T-helper 1 cell treated with Interleukin-12 subunit alpha and Interleukin-12 subunit beta and Interleukin-4 antibody, amounts not matched to agents 30 ng/mL and 1 ng/mL, for 36 hours (primary cell): ENCODE results near the gene ANGPTL8. TPM values are rescaled to one million over a fixed set of nuclear protein-coding genes. Genes with fewer than 3 reads are reported as not detected.

Experiments
- intact Hi-C: fragments of 100-400 bp; cut with micrococcal nuclease; formaldehyde crosslinking; loops from one replicate; pipeline ENCODE4 v1.15.1; 2024
- total RNA-seq: library from RNA; stranded (reverse); gene quantifications from 2 replicates; pipeline ENCODE4 v1.2.3, GENCODE V29; 2022

Gene ANGPTL8
- total RNA-seq, 1 donor from 2014 or later: not detected

GRCh38 chr19:11260996-11261395 lies 21.6 kb downstream of the ANGPTL8 start:
- intact Hi-C loops: no loop called here

GRCh38 chr19:11261431-11261970 lies 22.1 kb downstream of the ANGPTL8 start:
- intact Hi-C loops: no loop called here

GRCh38 chr19:11261971-11262839 lies 22.8 kb downstream of the ANGPTL8 start, which contains the start of gene DOCK6:
Gene DOCK6 (minus strand): TSS chr19:11262524. CDS start chr19:11262440, 84 bp downstream.
- intact Hi-C loops: no loop called here

- intact Hi-C loops: no loop called here
Observed at GRCh38 chr19:11263726-11264125, 24.3 kb downstream of the ANGPTL8 start.

GRCh38 chr19:11264452-11265176 lies 25.2 kb downstream of the ANGPTL8 start:
- intact Hi-C loops: no loop called here

- intact Hi-C loops: no loop called here
Observed at GRCh38 chr19:11265177-11265784, 25.9 kb downstream of the ANGPTL8 start.

GRCh38 chr19:11265785-11266236 lies 26.4 kb downstream of the ANGPTL8 start:
- intact Hi-C loops: no loop called here

- intact Hi-C loops: no loop called here
Observed at GRCh38 chr19:11267316-11268085, 28.1 kb downstream of the ANGPTL8 start.

- intact Hi-C loops: no loop called here
Observed at GRCh38 chr19:11268783-11269267, 29.4 kb downstream of the ANGPTL8 start.

GRCh38 chr19:11269408-11269807 lies 30.0 kb downstream of the ANGPTL8 start:
- intact Hi-C loops: no loop called here

- intact Hi-C loops: no loop called here
Observed at GRCh38 chr19:11273296-11273695, 33.9 kb downstream of the ANGPTL8 start.

GRCh38 chr19:11273989-11274388 lies 34.6 kb downstream of the ANGPTL8 start:
- intact Hi-C loops: no loop called here

- intact Hi-C loops: no loop called here
Observed at GRCh38 chr19:11274533-11275086, 35.2 kb downstream of the ANGPTL8 start.

- intact Hi-C loops: no loop called here
Observed at GRCh38 chr19:11278670-11279069, 39.3 kb downstream of the ANGPTL8 start.

- intact Hi-C loops: loop anchor here (2.0 kb wide), 1 partner anchor 101 kb away; no protein-coding TSS in a partner anchor
Observed at GRCh38 chr19:11279505-11280236, 40.3 kb downstream of the ANGPTL8 start.

GRCh38 chr19:11281356-11282049 lies 42.1 kb downstream of the ANGPTL8 start:
- intact Hi-C loops: loop anchor here (2.0 kb wide), 1 partner anchor 99 kb away; no protein-coding TSS in a partner anchor

- intact Hi-C loops: no loop called here
Observed at GRCh38 chr19:11284515-11284914, 45.1 kb downstream of the ANGPTL8 start.

GRCh38 chr19:11286312-11286974 lies 47.0 kb downstream of the ANGPTL8 start:
- intact Hi-C loops: no loop called here
